ENCODE results near the gene NTRK1. TPM values are rescaled to one million over a fixed set of nuclear protein-coding genes. Genes with fewer than 3 reads are reported as not detected.

NTRK1 gene
- total and polyA plus RNA-seq, 4 donors, result 0.13 to 0.17 (median 0.14) TPM

DNA sequence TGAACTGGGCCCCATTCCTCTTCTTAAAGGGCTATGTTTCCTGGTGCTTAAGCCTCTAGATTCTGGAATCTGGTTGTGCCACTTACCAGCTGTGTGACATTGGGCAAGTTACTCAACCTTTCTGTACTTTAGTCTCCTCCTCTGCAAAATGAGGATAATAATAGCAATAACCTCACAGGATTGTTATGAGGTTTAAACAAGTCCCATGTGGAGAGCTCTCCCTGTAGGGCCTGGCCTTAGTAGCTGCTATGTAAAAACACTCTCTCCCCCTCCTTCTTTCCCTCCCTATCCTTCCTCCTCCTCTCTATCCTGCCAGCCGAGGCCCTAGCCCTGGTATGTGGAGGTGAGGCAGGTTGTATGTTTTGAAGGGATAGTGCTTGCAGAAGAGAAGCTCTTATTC is 24.6 kb downstream of the NTRK1 start:
- no peaks in the 10 kb centered on the region for H3K36me3 ChIP-seq (ENCODE audit: control insufficient read depth in 4 of 4, insufficient read depth in 3 of 4, low read depth in 1 of 4, low read length in 3 of 4)

DNA sequence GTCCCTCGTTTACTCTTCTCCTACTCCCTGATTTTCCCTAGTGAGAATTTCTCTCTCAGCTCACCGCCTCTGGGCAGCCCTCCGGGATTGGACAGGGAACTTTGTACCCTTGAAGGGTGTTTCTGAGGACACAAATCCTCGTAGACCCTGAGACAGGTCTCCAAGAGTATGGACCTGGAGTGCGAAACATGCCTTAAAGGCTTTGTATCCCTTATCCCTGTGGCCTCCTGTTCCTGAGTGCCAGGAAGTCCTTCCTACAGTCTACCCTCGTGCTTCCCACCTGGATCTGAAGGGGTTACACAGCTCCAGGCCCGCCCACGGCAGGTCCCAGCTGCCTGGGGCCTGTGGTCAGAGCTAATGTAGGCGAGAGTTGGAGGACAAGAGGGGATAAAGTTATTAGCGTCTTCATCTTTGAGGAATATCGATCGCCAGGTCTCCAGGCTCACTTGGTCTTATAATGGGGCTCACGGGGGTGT is 25.3 kb downstream of the NTRK1 start:
- no peaks in the 10 kb centered on the region for H3K36me3 ChIP-seq (ENCODE audit: control insufficient read depth in 4 of 4, insufficient read depth in 3 of 4, low read depth in 1 of 4, low read length in 3 of 4)
- H3K27me3 ChIP-seq (ENCODE audit: control insufficient read depth in 4 of 4, insufficient read depth in 4 of 4, low read length in 3 of 4), result peaks cover 0 to 2% (median 0%) of the 10 kb centered on the region in 4 donors
- no peak for DNase-seq (ENCODE audit: low spot score)
- TF ChIP-seq SP1 (IDR thresholded peaks at IDR 0.05) (no peak), FOXA1 (IDR thresholded peaks at IDR 0.05) (no peak), EGR1 (IDR thresholded peaks at IDR 0.05; ENCODE audit: low read depth in 2 of 2) (no peak), JUND (IDR thresholded peaks at IDR 0.05) (no peak), RAD21 (IDR thresholded peaks at IDR 0.05) (no peak)
- TF ChIP-seq, protein P1, sequence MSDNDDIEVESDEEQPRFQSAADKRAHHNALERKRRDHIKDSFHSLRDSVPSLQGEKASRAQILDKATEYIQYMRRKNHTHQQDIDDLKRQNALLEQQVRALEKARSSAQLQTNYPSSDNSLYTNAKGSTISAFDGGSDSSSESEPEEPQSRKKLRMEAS (IDR thresholded peaks at IDR 0.05), result no peak
- TF ChIP-seq, protein P2, sequence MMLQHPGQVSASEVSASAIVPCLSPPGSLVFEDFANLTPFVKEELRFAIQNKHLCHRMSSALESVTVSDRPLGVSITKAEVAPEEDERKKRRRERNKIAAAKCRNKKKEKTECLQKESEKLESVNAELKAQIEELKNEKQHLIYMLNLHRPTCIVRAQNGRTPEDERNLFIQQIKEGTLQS (IDR thresholded peaks at IDR 0.05), result no peak
- H3K9me3 ChIP-seq (ENCODE audit: control insufficient read depth in 4 of 4, low read length in 3 of 4), result no peaks in the 10 kb centered on the region
- H3K4me1 ChIP-seq (ENCODE audit: control insufficient read depth in 4 of 4, insufficient read depth in 4 of 4, low read length in 3 of 4), result no peaks in the 10 kb centered on the region
- 56% methylated on average over 13 of the region's 13 CpGs for WGBS
- no peak overlapping the region for H3K27ac ChIP-seq (ENCODE audit: low read depth in 1 of 2, low read length in 2 of 2)
- no peak overlapping the region for H3K9ac ChIP-seq (ENCODE audit: low read depth in 1 of 2, low read length in 2 of 2)
- no peak overlapping the region for H3K4me3 ChIP-seq (ENCODE audit: low read depth in 1 of 3, low read length in 3 of 3)

More for the DNA sequence above, 24.6 kb downstream of the NTRK1 start:
- Histone ChIP-seq H3K9me3 (ENCODE audit: control insufficient read depth in 4 of 4, low read length in 3 of 4) (no peaks in the 10 kb centered on the region), H3K9ac (ENCODE audit: low read depth in 1 of 2, low read length in 2 of 2) (no peak overlapping the region), H3K27ac (ENCODE audit: low read depth in 1 of 2, low read length in 2 of 2) (no peak overlapping the region), H3K4me3 (ENCODE audit: low read depth in 1 of 3, low read length in 3 of 3) (no peak overlapping the region), H3K4me1 (ENCODE audit: control insufficient read depth in 4 of 4, insufficient read depth in 4 of 4, low read length in 3 of 4) (no peaks in the 10 kb centered on the region), H3K27me3 (ENCODE audit: control insufficient read depth in 4 of 4, insufficient read depth in 4 of 4, low read length in 3 of 4) (peaks cover 0 to 2% (median 0%) of the 10 kb centered on the region in 4 donors)
- DNase-seq (ENCODE audit: low spot score), result no peak
- TF ChIP-seq, protein P1 (IDR thresholded peaks at IDR 0.05), result no peak
- TF ChIP-seq NR2F2 (IDR thresholded peaks at IDR 0.05), result no peak
- no peak for TF ChIP-seq HNF4G (IDR thresholded peaks at IDR 0.05)
- TF ChIP-seq, protein P3, sequence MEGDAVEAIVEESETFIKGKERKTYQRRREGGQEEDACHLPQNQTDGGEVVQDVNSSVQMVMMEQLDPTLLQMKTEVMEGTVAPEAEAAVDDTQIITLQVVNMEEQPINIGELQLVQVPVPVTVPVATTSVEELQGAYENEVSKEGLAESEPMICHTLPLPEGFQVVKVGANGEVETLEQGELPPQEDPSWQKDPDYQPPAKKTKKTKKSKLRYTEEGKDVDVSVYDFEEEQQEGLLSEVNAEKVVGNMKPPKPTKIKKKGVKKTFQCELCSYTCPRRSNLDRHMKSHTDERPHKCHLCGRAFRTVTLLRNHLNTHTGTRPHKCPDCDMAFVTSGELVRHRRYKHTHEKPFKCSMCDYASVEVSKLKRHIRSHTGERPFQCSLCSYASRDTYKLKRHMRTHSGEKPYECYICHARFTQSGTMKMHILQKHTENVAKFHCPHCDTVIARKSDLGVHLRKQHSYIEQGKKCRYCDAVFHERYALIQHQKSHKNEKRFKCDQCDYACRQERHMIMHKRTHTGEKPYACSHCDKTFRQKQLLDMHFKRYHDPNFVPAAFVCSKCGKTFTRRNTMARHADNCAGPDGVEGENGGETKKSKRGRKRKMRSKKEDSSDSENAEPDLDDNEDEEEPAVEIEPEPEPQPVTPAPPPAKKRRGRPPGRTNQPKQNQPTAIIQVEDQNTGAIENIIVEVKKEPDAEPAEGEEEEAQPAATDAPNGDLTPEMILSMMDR (IDR thresholded peaks at IDR 0.05; ENCODE audit: low read depth, low read length, missing input control), result no peak
- no peak for TF ChIP-seq SP1 (IDR thresholded peaks at IDR 0.05)
- TF ChIP-seq JUND (IDR thresholded peaks at IDR 0.05), result no peak
- TF ChIP-seq HNF4A (conservative IDR thresholded peaks at IDR 0.05), result no peak
- no peak for TF ChIP-seq FOXA1 (IDR thresholded peaks at IDR 0.05)
- no peak for TF ChIP-seq FOXA2 (IDR thresholded peaks at IDR 0.05)
- TF ChIP-seq, protein P2 (IDR thresholded peaks at IDR 0.05), result no peak
- TF ChIP-seq RAD21 (IDR thresholded peaks at IDR 0.05), result no peak
- TF ChIP-seq, protein P4, sequence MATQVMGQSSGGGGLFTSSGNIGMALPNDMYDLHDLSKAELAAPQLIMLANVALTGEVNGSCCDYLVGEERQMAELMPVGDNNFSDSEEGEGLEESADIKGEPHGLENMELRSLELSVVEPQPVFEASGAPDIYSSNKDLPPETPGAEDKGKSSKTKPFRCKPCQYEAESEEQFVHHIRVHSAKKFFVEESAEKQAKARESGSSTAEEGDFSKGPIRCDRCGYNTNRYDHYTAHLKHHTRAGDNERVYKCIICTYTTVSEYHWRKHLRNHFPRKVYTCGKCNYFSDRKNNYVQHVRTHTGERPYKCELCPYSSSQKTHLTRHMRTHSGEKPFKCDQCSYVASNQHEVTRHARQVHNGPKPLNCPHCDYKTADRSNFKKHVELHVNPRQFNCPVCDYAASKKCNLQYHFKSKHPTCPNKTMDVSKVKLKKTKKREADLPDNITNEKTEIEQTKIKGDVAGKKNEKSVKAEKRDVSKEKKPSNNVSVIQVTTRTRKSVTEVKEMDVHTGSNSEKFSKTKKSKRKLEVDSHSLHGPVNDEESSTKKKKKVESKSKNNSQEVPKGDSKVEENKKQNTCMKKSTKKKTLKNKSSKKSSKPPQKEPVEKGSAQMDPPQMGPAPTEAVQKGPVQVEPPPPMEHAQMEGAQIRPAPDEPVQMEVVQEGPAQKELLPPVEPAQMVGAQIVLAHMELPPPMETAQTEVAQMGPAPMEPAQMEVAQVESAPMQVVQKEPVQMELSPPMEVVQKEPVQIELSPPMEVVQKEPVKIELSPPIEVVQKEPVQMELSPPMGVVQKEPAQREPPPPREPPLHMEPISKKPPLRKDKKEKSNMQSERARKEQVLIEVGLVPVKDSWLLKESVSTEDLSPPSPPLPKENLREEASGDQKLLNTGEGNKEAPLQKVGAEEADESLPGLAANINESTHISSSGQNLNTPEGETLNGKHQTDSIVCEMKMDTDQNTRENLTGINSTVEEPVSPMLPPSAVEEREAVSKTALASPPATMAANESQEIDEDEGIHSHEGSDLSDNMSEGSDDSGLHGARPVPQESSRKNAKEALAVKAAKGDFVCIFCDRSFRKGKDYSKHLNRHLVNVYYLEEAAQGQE (IDR thresholded peaks at IDR 0.05), result no peak
- no peak for TF ChIP-seq RXRA (IDR thresholded peaks at IDR 0.05)
- no peak for TF ChIP-seq YY1 (IDR thresholded peaks at IDR 0.05)
- no peak for TF ChIP-seq GABPA (IDR thresholded peaks at IDR 0.05 in 1 of 2, conservative IDR thresholded peaks at IDR 0.05 in 1 of 2)
- TF ChIP-seq TAF1 (conservative IDR thresholded peaks at IDR 0.05), result no peak
- 29% methylated on average over 1 of the region's 1 CpG for WGBS

All from liver (tissue), 9 donors.